Right ventricle myocardium inferior (tissue), 1 donor: Measurements from ENCODE around the gene DNAJC21. TPM values are rescaled to one million over a fixed set of nuclear protein-coding genes. Genes with fewer than 3 reads are reported as not detected.
"Not testable (repeated sequence)": the region's sequence is repeated elsewhere in the genome, so short reads cannot be mapped to it uniquely, and the experiment has no call there.

Source experiments
- ATAC-seq: fragments of 200-7000 bp; cut with Tn5 transposase; one replicate; pipeline ENCODE4 v1.9.1; 2020; ENCODE audit warnings: mild to moderate bottlenecking, moderate library complexity
- DNase-seq: peaks from one replicate; pipeline ENCODE4 v3.0.0; 2021; ENCODE audit errors: missing footprints
- intact Hi-C: fragments of 100-400 bp; cut with DNase I; formaldehyde crosslinking; loops from one replicate; pipeline ENCODE4 v1.11.0; 2022
- total RNA-seq: library from RNA; stranded (reverse); fragmentation: NEBNext Ultra II Directional; extraction: Animal tissue kit (Norgen Biotek cat#: 25700); gene quantifications from one replicate; pipeline ENCODE4 v1.2.1, GENCODE V29; 2021
- donor health status: DM: no; HTN: yes; CAD: no; lungs with severe emphysema.

Gene DNAJC21
- total RNA-seq, 1 donor from 2014 or later, result 55.5 TPM

GRCh38 chr5:34915856-34916192, 13.5 kb upstream of the DNAJC21 start:
- ATAC-seq (no peak), DNase-seq (no peak)
- intact Hi-C loops, result loop anchor here (1.0 to 10.0 kb wide), 2 partner anchors 13 to 1471 kb away; partner anchors contain the start of genes DNAJC21 and TARS1

- ATAC-seq, result no peak
- DNase-seq, result no peak
- intact Hi-C loops, result loop anchor here (10.0 kb wide), 1 partner anchor 1472 kb away; the partner anchor contains the start of gene TARS1
These were observed 12.8 kb upstream of the DNAJC21 start for GRCh38 chr5:34916518-34916917.

DNA sequence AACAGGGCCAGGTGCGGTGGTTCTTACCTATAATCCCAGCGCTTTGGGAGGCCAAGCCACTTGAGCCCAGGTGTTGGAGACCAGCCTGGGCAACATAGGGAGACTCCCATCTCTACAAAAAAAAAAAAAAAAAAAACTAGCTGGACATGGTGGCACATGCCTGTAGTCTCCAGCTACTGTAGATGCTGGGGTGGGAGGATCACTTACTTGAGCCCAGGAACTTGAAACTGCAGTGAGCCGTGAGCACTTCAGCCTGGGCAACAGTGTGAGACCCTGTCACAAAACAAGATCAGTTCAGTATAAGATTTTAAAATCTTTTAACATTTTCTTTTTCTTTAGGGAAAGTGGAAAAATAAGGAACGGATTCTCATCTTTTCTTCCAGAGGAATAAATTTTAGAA, 11.3 kb upstream of the DNAJC21 start:
- DNase-seq (no peak), ATAC-seq (no peak)
- intact Hi-C loops, result loop anchor here (10.0 kb wide), 1 partner anchor 1473 kb away; the partner anchor contains the start of gene TARS1

DNA sequence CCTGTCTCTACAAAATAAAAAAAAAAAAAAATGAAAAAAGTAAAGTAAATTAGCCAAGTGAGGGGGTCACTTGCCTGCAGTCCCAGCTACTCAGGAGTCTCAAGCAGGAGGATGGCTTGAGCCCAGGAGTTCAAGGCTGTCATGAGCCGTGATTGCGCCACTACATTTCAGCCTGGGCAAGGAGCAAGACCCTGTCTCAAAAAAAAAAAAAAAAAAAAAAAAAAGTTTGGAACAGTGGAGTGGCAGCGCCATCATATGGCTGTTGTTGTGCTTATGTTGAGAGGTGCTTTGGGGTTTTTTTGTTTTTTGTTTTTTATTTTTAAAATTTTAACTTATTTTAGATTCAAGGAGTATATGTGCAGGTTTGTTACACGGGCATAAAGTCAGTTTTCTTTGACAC, 10.3 kb upstream of the DNAJC21 start:
- ATAC-seq (no peak), DNase-seq (no peak)
- intact Hi-C loops, result loop anchor here (10.0 kb wide), 1 partner anchor 1474 kb away; the partner anchor contains the start of gene TARS1

GRCh38 chr5:34923256-34923655, 6.1 kb upstream of the DNAJC21 start:
- ATAC-seq, intact Hi-C loops, DNase-seq: not testable (repeated sequence)

DNA sequence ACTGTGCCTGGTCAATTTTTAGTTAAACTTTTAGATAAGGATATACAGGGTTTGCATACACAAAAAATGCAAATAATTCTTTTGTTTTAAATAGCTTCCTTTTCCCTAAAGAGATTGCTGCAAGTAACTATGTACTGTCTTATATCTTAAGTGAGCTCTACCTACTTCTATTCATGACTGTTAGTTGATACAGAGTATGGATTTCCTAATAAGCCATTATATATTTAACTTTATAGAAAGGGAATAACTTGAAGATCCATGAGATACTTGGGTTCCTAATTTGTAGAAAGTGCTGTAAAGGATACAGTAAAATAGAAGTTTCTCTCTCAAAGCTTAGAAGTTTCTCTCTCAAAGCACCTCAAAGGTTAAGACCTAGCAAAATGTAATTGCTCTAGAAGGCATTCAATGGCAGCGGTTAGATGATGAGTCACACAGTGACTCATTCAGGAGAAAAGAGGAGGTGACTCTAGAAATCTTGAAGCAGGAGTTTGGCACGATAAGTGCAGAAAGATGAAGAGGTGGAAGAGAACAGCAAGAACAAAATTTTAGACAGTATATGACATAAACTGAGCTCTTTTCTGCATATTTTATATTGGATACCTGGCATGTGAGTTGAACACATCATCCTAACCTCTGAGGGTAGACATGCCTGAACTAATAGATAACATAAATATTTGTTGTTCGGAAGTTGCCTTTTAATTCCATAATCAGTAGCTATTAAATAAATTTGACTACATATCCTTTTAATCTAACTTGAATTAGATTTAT, 5.5 kb upstream of the DNAJC21 start:
- intact Hi-C loops, result no loop called here
- DNase-seq (no peak), ATAC-seq (no peak)

DNA sequence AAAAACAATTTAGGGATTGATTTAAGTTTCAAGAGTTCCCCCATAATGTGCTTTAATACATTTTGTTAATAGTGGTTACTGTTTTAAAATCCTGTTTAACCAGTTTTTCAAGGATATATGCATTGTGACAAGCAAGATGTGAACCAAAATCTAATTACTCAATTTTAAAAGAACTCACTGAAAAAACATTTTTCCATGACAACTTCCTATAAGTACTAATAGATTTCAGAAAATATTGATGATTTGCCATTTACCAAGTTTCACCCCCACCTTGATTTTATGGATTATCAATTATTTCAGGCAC, 4.9 kb upstream of the DNAJC21 start:
- intact Hi-C loops, result no loop called here
- ATAC-seq (no peak), DNase-seq (no peak)

GRCh38 chr5:34926318-34926888, 3.0 kb upstream of the DNAJC21 start:
- ATAC-seq (no peak), DNase-seq (no peak)
- intact Hi-C loops, result no loop called here

DNA sequence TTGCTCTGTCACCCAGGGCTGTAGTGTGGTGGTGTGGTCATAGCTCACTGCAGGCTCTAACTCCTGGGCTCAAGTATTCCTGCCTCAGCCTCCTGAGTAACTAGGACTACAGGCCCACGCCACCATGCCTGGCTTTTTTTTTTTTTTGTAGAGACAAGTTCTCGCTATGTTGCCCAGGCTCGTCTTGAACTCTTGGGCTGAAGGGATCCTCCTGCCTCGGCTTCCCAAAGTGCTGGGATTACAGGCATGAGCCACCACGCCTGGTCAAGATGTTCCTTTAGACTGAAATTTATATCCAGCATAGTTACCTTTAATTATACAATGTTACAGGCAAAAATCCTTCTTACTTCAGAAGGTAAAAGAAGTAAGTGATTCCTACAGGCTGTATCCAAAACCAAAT, 1.6 kb upstream of the DNAJC21 start:
- intact Hi-C loops, result no loop called here
- ATAC-seq, result no peak
- no peak for DNase-seq

- intact Hi-C loops, result no loop called here
- no peak for DNase-seq
- ATAC-seq, result no peak
These were observed 1.1 kb upstream of the DNAJC21 start for GRCh38 chr5:34928267-34928666.

DNA sequence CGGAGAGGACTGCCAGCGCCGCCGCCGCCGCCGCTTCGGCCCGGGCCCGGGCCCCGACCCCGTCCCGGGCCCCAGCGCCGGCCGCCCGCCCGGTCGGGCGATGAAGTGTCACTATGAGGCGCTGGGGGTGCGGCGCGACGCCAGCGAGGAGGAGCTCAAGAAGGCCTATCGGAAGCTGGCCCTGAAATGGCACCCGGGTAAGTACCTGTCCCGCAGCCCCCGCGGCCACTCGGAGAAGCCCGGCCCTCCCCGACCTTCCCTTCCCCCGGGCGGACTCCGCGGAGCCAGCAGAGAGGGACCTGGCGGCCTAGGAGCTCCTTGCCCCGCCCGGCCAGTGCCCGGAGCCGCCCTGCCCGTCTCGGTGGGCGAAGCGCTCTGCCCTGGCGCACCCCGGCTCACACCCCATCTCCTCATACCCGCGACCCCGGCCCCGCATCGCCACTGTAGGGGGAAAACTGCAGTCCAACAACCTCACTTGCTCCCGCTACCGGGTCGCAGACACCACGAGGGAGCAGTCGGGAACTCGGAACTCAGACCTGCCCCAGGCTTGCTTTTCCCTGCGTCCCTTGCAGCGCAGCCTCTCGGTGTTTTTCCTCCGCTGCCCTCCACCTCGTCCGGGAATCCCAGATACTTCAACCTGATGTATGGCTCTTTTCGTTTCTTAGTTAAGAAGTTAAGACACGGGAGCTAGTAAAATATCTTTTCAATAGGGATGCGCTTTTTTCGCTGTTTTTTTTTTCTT, 532 bp downstream of the DNAJC21 start:
- intact Hi-C loops, result loop anchor here (1.0 kb wide), 1 partner anchor 15 kb away; the partner anchor contains the start of genes BRIX1 and RAD1
- DNase-seq (peak; percentile 95), ATAC-seq (peak; percentile 75)

- intact Hi-C loops, result no loop called here
- no peak for DNase-seq
- no peak for ATAC-seq
These were observed 1.1 kb downstream of the DNAJC21 start for GRCh38 chr5:34930462-34930844.

DNA sequence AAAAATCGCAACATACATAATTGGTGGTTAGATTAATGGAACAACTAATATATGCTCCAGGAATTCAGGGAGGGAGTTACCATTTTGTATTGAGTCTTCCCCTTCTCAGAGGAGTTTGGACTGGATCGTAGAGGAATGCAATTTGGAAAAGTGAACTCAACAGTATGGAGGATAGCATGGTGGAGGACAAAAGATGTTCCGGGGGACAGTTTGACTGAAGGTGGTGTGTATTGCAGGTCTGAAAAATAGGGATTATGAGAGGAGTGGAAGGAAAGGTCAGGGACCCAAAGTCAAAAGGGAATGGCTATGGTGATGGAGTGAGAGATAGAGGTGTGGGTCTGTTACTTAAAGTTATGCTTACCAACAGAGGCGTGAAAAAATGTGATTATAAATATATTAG, 1.5 kb downstream of the DNAJC21 start:
- intact Hi-C loops, result no loop called here

GRCh38 chr5:34932947-34933346, 3.6 kb downstream of the DNAJC21 start:
- intact Hi-C loops, result no loop called here
- no peak for ATAC-seq
- no peak for DNase-seq

More for the DNA sequence above, 1.5 kb downstream of the DNAJC21 start:
- ATAC-seq (no peak), DNase-seq (no peak)

DNA sequence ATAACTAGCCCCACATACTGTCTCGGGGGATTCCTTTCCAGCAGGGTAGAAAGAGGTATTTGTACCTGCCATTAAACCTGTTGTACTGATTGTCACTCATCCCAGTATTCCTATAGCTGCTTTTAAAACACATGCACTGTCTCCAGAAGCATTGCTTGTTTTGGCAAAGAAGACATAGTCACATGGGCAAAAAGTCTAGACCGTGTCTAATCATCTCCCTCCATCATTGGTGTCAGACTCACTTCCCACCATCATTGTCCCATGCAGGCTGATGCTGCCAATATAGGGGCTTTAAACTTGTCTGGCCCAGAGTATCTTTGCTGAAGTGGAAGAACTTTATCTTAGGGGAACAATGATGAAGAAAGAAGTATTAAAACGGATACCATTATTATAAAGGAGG, 12.6 kb downstream of the DNAJC21 start:
- ATAC-seq (no peak), DNase-seq (no peak)
- intact Hi-C loops, result no loop called here

GRCh38 chr5:34944044-34944443, 14.7 kb downstream of the DNAJC21 start:
- no peak for DNase-seq
- ATAC-seq, result no peak
- intact Hi-C loops, result no loop called here

- no peak for DNase-seq
- intact Hi-C loops, result no loop called here
- no peak for ATAC-seq
These were observed 15.2 kb downstream of the DNAJC21 start for GRCh38 chr5:34944460-34945047.

DNA sequence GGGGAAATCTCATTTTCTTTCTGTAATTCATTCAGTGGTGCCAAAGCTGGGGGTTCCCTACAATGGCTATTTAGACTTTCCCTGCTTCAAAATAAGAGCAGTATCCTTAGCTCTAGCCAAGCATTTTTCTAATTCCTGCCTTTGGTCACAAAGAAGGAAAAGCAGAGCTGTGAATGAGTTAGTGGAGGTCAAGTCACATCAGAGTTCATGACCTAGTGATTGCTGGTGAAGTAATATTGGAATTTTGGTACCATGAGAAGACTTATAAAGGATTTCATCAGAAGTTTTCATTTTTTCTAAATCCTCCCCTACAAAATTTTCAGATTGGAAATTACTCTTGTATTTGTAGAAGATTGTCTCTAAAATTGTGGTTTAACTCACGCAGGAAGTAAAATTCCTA, 28.0 kb downstream of the DNAJC21 start:
- intact Hi-C loops, result loop anchor here (5.0 kb wide), 2 partner anchors 225 to 245 kb away; no protein-coding TSS in a partner anchor
- DNase-seq (no peak), ATAC-seq (no peak)
